HG02623 (cell line): ENCODE measurements around the gene FBXO9.

Experiments used
- ATAC-seq: cut with Tn5 transposase; IDR thresholded peaks from one replicate; pipeline ENCODE4 v1.9.1; 2021; ENCODE audit warnings: moderate library complexity; ENCODE audit not compliant: unreplicated experiment

Gene FBXO9

GRCh38 chr6:53086302-53086701 is 21.1 kb downstream of the FBXO9 start:
- no peak for ATAC-seq

DNA sequence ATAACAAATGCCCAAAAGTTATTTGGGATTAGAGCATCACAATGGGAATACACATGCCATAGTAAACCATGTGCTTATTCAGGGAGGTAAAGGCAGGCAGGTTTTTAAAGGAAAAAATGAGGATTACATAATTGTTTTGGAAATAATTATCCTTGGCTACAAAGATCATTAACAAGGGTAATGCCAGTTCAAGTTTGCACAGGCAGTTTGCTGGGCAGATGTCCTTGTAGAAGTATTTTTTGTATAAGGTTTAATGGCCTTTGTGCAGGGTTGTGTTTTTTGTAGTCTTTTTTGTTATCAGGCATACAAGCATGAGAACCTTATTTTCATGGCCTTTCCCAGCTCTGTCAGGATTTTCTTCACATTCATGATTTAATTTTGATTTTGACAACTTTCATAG is 24.7 kb downstream of the FBXO9 start:
- no peak for ATAC-seq

DNA sequence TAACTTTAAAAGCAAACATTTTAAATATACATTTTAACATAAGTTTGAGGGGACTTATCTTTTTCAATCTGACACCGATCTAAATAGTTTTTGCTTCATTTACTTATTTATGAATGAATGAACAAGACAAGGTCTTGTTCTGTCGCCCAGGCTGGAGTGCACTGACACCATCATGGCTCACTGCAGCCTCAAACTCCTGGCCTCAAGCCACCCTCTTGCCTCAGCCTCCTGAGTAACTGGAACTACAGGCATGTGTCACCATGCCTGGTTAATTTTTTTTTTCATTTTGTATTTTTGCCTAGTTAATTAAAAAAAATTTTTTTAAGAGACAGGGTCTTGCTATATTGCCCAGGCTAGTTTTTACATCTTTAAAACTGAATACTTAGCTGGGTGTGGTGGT is 25.4 kb downstream of the FBXO9 start:
- ATAC-seq: no peak

DNA sequence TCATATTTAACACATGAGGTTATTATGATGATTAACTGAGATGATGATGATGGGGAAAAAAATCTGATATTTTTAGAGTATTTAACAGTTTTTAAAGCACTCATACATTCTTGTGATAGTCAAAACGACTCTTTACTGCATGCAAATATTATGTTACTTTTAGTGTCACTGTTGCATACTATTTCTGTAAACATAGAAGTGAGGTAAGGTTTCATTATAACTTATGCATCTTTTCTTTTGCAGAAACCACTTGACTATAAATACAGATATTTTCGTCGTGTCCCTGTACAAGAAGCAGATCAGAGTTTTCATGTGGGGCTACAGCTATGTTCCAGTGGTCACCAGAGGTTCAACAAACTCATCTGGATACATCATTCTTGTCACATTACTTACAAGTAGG is 30.1 kb downstream of the FBXO9 start:
- no peak for ATAC-seq

DNA sequence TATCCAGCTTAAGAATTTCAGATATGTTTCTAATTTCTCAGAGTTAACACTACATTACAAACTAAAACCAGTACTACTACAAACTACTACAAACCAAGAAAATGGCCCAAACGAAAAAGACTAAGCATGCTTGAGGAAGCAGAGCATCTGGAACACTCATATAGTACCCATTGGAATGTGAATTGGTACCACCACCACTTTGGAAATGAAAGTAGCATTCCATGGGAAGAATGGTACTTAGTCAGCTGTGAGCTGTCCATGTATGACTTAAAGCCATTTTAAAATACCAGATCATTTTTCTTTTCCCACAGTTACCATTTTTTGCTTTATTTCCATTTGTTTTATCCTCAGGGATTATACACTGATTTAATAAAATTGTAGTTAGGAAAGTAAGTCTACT is 30.5 kb downstream of the FBXO9 start:
- ATAC-seq: no peak

GRCh38 chr6:53100561-53100960 is 35.4 kb downstream of the FBXO9 start:
- ATAC-seq: no peak

DNA sequence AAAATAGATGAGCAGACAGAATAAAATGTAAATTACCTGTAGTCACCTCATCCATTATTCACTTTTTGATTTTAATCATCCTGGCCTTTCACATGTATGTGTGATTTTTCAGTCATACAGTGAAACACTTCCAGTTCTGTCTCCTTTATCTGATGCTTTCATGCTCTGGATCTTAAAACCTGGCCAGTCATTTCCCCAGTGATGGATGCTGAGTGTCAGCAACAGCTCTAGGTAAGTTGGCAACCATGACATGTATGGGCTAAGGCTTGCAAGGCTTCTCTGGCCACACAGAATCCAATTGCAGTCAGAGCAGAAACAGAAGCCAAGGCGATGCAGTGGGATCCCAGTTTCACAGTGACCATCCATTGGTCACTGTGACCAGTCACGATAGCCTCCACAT is 35.8 kb downstream of the FBXO9 start:
- no peak for ATAC-seq

GRCh38 chr6:53103993-53104675 is 38.9 kb downstream of the FBXO9 start:
- ATAC-seq: no peak

DNA sequence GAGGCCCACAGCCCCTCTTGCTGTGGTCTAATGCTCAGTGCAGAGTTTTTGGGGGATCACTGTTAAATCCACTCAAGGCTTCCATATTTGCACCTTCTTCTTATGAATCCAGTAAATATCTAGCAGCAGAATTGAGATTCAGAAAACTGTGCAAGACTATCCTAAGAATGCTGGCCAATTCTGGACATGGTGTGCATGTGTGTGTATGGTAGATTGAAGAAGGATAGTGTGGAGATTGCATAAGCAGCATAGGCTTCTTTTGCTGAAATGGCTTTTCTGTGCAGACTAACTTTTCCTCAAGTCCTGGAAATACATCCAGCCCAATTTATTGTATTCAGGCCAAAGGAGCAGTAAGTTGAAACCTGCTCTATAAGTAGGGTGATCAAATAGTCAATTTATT is 39.7 kb downstream of the FBXO9 start:
- ATAC-seq: no peak

- ATAC-seq: no peak
Observed at GRCh38 chr6:53107091-53107490, 41.9 kb downstream of the FBXO9 start.

- ATAC-seq: no peak
Observed at GRCh38 chr6:53109612-53110011, 44.4 kb downstream of the FBXO9 start.

- ATAC-seq: no peak
Observed at GRCh38 chr6:53111865-53112264, 46.7 kb downstream of the FBXO9 start.

DNA sequence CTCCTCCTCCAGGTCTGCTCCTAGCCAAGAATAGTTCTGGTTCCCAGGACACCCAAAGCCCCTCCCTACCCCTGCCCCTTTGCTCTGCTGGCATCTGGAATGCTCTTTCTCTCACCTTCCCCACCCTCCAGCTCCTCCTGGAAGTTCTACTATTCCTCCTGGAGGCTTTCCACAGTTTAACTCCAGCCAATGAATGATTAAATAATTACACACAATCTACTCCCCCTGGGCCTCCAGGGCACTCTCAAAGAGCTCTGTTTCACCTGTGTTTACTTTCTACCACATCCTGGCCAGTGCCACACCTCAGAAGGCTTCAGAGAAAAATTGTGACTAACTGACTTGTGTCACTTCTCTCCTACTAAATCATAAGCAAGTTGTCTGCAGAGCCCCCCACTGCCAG is 47.2 kb downstream of the FBXO9 start:
- no peak for ATAC-seq

DNA sequence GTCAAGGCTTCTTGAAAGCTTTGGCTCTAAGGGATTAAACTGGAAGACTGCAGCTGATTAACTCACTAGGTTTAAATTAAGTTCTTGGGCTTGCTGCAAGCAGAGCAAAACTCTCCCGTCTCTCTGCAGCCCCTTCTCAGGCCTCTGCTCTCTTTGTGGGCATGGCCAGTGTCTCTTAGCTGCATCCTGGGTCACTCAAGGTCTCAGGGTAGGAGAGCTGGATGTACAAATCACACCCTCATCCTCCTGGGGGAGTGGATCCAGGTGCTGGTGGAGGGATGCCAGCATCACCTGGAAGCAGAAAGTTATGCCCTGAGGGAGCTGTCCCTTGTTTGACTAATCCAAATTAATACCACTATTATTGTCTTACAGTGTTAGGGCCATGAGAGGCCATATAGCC is 47.7 kb downstream of the FBXO9 start:
- ATAC-seq: no peak

- ATAC-seq: no peak
Observed at GRCh38 chr6:53113742-53114141, 48.5 kb downstream of the FBXO9 start.

GRCh38 chr6:53115113-53115512 is 49.9 kb downstream of the FBXO9 start:
- no peak for ATAC-seq

- ATAC-seq: no peak
Observed at GRCh38 chr6:53115741-53116140, 50.5 kb downstream of the FBXO9 start.

- no peak for ATAC-seq
Observed at GRCh38 chr6:53119349-53119748, 54.1 kb downstream of the FBXO9 start.

DNA sequence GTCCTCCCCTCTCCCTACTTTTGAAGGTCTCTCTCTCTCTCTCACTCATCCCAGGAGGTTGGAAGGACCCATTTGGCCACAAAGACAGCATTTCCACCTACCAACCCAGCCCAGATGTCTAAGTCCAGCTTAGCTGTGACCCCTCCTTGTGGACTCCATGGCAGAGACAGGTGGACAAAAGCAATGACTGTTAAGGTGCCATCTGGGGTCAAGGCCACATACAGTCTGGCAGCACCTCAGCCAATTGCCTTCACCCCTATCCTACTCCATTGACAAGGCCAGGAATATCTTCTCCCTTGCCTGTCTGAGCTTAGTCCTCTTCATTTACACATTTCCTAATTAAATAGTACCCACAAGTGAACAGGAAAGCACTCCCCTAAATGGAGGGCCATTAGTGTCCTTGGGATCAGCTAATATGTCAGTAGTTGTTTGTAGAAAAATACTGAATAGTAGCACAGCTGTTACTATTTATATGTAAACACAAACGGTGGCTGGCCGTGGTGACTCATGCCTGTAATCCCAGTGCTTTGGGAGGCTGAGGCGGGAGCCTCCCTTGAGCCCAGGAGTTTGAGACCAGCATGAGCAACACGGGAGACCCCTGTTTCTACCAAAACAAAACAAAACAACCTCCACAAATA is 54.7 kb downstream of the FBXO9 start:
- ATAC-seq: no peak

DNA sequence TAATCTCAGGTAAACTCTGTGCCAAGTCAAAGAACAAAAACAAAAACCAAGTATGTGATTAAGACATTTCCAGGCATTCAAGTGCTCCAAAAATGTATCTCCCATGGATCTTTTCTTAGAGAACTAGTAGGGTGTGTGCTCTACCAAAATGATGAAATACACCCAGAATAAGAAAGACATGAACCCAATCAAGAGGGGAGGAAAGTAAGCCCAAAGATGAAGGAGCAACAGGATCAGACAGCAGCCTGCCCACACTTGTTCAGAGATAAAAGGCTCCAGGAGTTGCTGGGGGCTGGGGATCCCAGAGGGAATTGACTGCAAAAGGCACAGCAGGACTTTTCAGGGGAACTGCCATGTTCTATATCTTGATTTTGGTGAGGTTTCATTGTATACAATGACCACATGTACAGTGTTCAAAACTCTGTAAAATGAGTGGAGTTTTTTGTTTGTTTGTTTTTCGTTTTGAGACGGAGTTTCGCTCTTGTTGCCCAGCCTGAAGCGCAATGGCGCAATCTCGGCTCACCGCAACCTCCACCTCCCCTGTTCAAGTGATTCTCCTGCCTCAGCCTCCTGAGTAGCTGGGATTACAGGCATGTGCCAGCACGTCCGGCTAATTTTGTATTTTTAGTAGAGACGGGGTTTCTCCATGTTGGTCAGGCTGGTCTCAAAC is 59.1 kb downstream of the FBXO9 start:
- no peak for ATAC-seq

GRCh38 chr6:53125276-53125675 is 60.1 kb downstream of the FBXO9 start:
- ATAC-seq: no peak

DNA sequence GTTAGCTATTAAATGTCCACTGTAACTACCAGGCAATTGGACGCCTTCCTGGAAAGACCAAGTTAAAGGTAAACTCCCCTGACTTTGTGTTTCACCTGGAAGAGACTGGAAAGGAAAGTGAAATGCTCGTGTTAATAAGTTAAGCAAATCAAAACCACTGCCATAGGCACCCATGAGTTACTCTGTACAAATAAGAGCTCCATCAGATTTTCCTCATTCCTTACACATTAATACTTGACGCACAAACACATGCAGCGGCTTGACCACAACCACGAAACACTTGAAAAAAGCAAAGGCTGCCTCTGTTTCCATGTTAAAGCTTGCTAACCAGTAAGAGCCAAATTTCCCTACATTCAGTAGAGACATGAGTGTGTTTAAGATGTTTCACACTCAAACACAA is 63.6 kb downstream of the FBXO9 start:
- no peak for ATAC-seq
